A549 treated with GW870086 at 1 μM for 4 hours (cell line): Measurements from ENCODE around the gene TDG. TPM values are rescaled to one million over a fixed set of nuclear protein-coding genes. Genes with fewer than 3 reads are reported as not detected.

ENCODE experiments used
- total RNA-seq: library from RNA; stranded (reverse); fragments of 200-300 nt; extraction: Qiagen RNA extraction; gene quantifications from 5 replicates; pipeline ENCODE4 v1.2.3, GENCODE V29; 2022; ENCODE audit warnings: low read depth

Gene TDG
- 23.3 to 30.4 TPM (median 29.5 TPM) in 5 replicates for total RNA-seq

GRCh38 chr12:103965590-103966504 is at the start of gene TDG:
TDG (plus strand) TSS chr12:103965872; CDS start chr12:103966038, 166 bp downstream.

DNA sequence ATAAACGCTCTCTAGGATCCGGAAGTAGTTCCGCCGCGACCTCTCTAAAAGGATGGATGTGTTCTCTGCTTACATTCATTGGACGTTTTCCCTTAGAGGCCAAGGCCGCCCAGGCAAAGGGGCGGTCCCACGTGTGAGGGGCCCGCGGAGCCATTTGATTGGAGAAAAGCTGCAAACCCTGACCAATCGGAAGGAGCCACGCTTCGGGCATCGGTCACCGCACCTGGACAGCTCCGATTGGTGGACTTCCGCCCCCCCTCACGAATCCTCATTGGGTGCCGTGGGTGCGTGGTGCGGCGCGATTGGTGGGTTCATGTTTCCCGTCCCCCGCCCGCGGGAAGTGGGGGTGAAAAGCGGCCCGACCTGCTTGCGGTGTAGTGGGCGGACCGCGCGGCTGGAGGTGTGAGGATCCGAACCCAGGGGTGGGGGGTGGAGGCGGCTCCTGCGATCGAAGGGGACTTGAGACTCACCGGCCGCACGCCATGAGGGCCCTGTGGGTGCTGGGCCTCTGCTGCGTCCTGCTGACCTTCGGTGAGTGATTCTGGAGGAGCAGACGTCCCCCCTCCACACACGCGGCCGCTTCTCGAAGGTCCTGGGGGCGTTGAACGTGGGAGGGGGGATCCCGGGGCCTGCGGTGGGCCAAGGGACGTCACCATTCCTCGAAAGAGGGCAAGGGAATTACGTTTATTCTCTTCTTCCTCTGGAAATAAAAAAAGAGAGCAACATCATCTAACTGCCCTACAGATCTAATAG is 35.5 kb upstream of the TDG start, which contains the start of gene HSP90B1:
Gene HSP90B1, plus strand, starts transcription at position 377 of the 753 bp plus-strand sequence. Its CDS starts 106 bp downstream, at position 483.

Other genes with a start within 250 kb of the TDG start
- gene NT5DC3, start 124.6 kb upstream of the TDG start, total RNA-seq, result 9.8 to 11.1 TPM (median 10.8 TPM) in 5 replicates
- 512 to 628 TPM (median 602 TPM) in 5 replicates for gene HSP90B1, start 35.5 kb upstream of the TDG start, total RNA-seq
- 0.09 to 0.59 TPM (median 0.25 TPM) in 5 replicates for gene GLT8D2, start 84.3 kb downstream of the TDG start, total RNA-seq
- gene HCFC2, start 98.7 kb downstream of the TDG start, total RNA-seq, result 3.1 to 5.6 TPM (median 4.5 TPM) in 5 replicates
- gene NFYB, start 172.3 kb downstream of the TDG start, total RNA-seq, result 19.1 to 27.5 TPM (median 26.3 TPM) in 5 replicates
- 763 to 977 TPM (median 906 TPM) in 5 replicates for gene TXNRD1, start 249.9 kb downstream of the TDG start, total RNA-seq